CD4-positive, alpha-beta T cell treated with Interleukin-21 for 1 hour (primary cell): ENCODE data around the gene CDHR3.
"Not testable (repeated sequence)": the region's sequence is repeated elsewhere in the genome, so short reads cannot be mapped to it uniquely, and the experiment has no call there.

Experiments
- DNase-seq: peaks from one replicate; pipeline ENCODE4 v3.0.0-alpha.2; 2020

CDHR3 gene

DNA sequence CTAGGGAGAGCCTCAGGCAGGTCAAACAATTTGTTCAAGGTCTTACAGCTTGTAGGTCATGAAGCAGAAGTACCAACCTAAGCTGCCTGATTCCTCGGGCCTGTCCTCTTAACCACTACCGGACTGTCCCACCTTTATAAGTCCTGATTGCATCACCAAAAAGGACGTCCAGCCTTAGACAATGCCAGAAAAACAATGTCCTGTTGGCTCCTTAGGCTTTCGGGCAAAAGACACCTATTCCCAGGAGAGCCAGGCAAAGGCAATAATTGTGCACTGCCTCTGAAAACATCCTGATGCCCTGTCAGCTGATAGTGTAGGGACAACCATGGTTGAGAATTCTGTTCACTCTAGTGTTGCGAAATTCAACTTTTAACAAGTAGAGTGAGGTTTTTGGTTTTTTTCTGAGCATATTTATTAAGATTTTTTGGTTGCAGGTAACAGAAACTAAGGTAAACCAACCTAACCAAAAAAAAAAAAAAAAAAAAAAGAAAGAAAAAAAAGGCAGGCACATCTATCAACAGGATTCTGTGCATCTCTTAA is 40.5 kb downstream of the CDHR3 start:
- DNase-seq = no peak

DNA sequence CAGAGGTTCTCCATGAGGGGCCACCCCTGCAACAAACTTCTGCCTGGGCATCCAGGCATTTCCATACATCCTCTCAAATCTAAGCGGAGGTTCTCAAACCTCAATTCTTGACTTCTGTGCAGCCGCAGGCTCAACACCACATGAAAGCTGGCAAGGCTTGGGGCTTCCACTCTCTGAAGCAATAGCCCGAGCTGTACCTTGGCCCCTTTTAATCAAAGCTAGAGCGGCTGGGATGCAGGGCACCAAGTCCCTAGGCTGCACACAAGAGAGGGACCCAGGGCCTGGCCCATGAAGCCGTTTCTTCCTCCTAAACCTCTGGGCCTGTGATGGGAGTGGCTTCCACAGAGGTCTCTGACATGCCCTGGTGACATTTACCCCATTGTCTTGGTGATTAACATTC is 43.8 kb downstream of the CDHR3 start:
- no peak for DNase-seq

DNA sequence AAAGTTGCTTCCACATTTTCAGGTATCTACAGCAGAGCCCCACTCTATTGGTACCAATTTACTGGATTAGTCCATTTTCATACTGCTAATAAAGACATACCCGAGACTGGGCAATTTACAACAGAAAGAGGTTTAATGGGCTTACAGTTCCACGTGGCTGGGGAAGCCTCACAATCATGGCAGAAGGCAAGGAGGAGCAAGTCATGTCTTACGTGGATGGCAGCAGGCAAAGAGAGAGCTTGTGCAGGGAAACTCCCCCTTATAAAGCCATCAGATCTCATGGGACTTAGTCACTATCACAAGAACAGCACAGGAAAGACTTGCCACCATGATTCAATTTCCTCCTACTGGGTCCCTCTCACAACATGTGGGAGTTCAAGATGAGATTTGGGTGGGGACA is 44.7 kb downstream of the CDHR3 start:
- not testable (repeated sequence) for DNase-seq

DNA sequence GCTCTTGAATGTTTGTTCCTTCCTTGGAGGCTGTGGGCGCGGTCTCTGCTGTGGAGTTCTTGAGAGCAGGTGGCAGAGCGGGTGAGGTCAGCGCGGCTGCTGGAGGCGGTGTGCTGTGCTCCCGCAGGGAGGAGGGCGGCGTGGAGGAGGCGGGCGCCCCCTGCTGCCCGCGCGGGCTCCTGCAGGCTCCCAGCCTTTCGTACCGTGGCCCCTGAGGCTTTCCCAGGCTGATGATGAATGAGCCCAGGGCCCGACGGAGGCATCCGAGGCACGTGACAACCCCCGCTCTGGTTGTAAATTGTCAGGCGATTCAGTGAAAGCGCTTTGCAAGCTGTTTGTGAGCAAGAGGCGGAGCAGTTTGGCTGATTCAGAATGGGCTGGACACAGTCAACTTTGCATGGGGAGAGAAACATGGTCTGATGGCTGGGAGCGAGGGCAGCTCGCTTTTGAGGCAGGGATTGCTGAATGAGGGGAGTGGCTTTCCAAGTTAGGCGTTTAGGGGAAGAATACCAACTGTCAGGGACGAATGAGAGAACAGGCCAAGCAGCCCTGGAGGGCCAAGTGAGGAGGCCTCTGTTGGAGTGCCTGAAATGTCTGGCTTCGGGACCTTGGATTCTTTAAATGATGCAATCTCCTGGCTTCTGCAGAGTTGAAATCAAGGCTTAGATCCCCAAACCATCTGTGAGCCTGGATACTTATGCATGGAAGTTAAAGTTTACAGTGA is 46.6 kb downstream of the CDHR3 start:
- DNase-seq = peak; percentile 79

DNA sequence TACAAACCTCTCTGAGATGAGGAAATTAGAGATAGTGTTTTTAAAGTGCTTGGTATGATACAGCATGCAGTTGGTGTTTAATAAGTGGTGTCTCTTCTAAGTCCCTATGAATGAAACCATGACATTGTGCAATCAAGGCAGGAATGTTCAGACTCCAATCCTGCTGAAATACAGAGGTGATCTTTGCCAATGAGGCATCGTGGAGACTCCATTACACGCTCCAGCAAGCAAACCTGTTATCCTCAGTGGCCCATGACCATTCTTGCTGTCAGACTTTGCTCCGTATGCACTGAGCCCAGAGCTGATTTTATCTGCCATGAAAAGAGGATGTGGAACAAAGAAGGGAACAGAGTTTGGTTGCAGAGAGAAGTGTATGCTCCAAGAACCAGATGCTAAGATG is 47.3 kb downstream of the CDHR3 start:
- no peak for DNase-seq

DNA sequence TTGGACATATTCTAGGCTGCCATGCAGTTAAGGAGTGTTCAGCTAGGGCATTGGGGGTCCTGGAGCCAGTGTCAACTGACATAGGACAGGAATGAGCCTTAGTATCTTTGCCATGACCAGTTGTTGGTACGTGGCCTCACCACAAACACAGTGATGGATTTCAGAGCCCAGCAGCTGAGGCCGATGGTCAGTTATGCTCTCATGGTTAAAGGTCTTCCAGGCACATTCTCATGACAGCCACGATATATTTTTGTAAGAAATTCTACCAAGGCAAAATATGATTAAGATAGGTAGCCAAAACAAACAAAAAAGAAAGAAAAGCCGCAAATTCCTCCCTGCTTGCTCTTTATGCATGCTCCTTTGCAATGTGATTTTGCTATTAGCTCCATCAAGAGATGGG is 47.8 kb downstream of the CDHR3 start:
- DNase-seq = no peak

DNA sequence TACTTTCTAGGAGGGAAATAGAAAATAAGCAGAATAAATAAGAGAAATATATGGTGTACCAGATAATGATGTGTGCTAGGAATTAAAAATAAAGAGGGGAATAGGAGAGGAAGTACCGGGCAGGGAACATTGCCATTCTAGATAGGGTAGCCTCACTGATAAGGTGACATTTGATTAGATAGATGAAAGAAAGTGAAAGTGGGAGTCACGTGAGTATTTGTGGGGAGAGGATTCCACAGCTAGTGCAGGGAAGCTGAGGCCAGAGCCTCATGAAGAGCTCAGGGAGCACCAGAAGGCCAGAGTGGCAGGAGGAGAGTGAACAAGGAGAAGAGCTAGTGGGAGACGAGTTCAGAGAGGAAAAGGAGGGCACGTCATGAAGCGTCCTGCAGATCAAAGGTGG is 49.1 kb downstream of the CDHR3 start:
- no peak for DNase-seq

DNA sequence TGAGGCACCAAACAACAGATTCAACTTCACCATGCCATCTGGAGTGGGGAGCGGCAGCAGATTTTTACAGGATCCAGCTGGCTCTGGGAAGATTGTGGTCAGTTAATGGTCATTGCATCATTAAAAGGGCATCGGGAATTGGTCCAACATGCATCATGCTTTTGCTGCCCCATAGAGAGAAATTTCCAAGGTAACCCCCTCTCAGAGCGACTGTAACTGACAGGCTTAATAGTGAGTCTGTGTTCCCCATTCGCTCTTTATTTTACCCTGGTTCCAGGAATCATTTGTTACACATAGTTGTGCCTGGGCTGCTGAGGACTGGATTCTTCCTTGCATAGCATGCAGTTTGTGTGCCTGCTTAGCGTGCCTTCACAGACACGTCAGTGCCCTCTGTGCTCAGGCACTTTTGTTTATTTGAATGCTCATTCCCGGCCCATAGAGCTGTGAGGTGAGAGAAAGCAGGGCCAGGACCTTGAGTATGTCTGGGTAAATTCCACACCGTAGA is 49.9 kb downstream of the CDHR3 start:
- no peak for DNase-seq

DNA sequence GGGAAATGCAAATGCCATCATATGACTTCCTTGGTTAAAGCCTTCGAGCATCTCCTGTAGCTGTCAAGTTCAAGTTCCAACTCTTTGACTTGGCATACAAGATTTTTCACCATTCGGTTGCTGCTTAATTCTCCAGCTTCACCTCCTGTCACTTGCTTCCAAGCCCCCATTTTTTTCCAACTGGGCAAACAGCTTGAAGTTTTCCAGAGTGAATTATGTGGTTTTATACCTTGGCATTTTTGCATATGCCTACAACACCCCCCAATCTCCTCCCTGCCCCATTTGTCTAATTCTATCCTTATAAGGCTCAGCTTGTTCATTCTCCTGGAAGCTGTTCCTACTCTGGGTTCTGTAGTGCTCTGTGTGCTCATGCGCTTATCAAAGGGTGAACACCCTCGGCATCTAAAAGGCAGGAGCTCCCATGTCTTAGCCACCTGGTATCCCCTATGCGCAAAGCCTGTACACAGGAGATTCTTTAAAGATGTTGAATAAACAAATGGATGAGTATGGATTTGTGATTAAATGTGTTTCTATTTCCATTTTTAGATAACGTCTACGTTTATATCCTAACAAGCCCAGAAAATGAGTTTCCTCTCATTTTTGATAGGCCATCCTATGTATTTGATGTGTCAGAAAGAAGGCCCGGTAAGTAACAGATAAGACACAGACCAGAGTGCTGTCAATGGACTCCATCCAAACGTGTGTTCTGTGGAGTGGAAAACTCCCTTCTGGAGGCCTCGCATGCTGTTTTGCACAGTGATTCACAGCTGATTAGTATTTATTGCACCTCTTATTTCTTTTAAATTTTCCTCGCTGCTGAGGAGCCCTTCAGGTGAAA is 52.5 kb downstream of the CDHR3 start:
- no peak for DNase-seq

DNA sequence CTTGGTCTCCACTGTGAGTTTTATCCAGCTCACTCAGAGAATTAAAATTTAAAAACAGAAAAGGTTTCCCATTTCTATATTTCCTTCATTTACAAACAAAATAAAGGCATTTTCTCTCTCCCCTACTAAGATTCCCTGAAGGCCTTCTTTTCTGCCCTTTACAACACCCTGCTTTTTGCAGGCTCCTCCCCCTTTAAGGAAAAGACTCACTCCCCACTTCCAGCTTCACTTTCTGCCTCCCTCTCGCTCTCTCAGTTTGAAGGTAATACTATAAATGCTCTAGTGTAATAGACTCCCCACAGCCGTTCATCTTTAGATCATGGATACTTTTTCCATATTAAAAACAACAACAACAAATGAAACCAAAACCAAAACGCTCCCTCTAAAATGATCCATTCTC is 53.3 kb downstream of the CDHR3 start:
- DNase-seq = no peak

DNA sequence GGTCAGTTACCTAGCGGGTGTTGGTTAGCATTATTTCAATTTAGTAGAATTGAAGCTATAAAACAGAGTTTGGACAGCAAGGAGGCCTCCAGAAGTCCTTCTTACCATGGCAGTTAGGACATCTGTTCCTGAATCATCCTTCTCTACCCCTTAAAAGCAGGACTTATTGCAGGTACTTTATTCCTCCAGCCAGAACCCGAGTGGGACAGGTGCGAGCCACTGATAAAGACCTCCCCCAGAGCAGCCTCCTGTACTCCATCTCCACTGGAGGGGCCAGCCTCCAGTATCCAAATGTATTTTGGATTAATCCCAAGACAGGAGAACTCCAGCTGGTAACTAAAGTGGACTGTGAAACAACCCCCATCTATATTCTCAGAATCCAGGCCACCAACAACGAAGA is 54.6 kb downstream of the CDHR3 start:
- no peak for DNase-seq

DNA sequence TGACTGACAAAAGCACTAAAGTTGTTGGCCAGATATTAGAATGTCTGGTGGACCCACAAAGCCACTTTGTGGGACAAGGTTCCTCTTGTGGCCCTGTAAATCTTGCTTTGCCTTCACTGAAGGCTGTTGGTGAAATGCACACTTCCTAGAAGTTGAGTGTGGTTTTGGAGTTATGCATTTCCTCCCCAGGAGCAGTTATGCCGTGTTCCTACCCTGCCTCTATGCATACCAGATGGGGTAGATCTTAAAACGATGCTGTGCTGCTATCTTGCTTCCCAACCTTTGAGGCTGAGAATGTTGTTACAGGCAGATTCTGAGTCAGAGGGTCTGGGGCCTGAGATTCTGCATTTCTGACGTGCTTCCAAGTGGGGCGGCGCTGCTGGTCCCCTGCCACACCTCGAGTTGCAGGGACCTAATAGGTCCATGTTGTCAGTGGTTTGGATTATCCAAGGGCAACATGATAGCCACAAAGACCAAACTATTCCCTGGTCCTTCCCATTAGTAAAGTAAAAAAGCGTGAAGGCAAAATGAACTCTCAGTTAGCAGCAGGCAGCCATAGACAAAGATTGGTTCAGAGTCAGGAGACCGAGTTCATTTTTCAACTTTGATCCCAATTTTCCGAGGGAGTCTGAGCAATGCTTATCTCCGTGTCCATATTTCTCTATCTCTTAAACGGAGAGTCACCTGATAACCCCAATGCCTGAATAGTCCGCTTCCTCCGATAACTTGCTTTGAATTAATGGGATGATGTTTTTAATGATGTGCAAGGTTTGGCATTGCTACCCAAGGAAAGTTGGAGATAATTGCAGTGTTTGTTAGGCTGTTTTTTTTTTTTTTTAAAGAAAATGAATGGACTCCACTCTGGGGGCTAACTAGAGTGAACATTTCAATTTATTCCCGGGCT is 55.8 kb downstream of the CDHR3 start:
- no peak for DNase-seq

DNA sequence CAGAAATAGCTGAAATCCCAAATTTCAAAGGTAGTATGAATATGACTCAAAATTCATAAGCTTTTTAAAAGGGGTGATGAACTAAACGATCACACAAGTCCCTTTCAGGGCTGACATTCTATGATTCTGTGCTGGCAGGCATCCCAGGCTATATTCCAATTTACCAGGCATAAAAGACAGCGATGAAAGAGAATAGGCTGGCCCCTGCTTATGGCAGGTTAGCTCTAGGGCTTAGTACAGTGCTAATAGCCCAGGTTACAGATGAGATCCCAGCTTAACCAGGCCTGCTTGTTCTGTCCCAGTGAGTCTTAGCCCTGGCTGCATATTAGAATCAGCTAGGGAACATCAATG is 56.4 kb downstream of the CDHR3 start:
- DNase-seq = no peak

DNA sequence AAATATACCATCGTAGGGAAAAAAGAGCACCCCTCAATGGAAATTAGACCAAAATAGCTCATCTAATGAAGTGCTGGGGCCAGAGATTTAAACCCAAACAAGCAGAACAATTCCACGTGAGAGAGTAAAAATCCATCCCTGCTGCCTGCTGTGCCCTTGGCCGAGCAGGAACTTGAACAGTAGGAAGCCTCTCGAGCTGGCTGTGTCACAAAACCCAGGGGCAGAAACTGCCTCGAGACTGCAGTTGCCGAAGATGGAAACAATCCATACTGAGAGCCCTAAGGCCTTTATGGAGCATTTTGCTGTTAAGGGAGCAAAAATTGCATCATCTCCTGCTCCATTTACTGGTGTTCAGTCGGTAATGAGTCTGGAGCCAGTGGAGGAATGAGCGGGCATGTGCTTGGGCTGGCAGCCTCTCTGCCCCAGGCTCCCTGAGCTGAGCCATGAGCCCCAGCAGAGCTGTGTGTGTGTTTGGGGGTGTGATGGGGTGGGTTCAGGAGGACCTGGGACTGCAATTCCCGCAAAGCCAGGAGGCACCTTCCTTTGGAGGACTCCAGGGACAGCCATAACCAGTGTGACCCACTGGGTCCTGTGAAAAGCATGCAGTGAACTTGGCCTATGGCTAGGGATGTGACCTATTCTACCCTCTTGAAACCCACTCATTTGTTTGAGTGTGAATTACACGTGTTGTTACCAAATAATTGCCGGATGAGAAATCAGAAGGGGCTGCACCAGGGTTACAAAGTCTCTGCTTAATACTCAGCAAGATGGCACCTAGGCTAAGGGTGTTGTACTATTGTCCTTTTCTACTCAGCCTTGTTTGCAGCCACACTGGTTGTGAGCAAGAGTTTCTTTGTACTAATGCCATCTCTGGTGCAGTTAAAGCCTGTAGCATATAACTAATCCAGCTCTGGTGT is 58.3 kb downstream of the CDHR3 start:
- DNase-seq = no peak

DNA sequence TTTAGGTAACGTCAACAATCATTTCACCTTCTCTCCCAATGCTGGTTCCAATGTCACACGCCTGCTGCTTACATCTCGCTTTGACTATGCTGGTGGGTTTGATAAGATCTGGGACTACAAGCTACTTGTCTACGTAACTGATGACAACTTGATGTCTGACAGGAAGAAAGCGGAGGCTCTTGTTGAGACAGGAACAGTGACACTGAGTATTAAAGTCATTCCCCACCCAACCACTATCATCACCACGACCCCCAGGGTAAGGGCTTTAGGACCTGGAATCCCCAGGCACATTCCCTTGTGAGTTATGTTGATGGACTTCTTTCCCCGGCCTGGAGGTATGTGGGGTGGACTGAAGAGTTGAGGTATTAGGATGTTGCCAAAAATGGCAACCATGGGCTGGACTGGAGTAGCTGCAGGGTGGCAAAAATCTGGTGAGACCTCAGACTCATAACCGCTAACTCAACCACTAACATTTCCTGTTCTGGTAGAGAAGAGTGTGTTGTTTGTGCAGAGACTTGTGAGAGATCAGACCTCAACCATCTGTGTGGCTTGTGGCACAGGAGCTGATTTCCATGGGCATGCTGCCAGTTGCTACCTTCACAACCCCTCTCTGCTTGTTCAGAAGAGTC is 59.2 kb downstream of the CDHR3 start:
- peak; percentile 81 for DNase-seq

DNA sequence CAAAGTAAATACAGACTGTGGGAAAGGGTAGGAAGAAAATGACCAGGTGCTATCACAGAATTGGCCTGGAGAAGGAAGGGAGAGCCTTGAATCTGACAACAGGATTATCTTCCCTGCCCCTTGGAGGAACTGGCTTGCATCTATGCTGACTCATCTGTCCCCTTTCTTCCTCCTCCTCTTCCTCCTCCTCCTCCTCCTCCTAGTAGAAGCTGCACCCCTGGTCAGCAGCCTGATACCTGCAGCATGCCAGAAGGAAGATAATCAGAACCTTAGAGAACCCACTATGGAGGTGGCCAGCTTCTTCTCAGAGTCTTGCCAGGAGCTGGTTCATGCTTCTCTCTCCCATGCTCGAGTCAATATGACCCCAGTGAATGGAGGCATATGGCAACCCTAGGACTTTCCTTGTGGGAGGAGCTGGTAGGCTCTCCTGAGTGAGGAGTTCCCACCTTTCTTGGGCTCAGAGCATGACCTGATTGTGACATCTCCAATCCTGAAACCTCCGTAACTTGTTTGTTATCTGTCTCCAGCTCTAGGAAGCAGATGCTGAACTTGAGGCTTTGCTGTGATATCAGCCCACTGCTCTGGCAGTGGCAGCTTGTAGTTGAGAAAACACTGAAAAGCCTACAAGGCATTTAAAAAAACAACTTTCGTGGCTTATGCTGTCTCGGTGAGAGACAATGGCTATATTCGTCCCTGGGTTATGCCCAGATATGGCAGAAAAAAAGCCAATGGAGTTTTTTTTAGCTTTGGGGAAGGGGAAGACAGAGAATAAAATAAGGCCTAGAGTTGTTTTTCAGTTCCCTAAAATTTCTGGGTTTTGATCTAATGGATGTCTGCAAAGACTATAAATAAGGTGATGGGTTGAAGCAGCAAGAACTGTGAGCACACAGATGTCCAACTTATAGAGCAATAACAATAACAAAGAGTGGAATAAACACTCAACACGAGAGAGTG is 60.6 kb downstream of the CDHR3 start:
- no peak for DNase-seq

DNA sequence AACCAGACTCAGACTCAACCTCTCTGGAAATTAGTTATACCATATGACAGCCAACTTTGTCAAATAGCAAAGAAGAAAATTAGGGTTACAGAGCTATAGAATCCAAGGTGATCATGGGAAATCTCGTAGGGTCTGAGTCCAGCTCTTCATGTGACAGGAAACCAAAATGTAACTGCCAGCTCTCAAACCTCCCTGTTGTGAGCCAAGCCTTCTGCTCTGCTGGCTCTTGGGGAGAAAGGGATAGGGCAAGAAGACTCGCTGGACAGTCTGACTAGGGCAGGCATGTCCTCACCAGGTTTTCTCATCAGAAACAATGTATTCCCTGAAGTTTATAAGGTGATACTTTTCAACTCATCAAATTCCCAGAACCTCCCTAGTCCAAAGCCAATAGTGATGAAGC is 63.0 kb downstream of the CDHR3 start:
- DNase-seq = no peak

DNA sequence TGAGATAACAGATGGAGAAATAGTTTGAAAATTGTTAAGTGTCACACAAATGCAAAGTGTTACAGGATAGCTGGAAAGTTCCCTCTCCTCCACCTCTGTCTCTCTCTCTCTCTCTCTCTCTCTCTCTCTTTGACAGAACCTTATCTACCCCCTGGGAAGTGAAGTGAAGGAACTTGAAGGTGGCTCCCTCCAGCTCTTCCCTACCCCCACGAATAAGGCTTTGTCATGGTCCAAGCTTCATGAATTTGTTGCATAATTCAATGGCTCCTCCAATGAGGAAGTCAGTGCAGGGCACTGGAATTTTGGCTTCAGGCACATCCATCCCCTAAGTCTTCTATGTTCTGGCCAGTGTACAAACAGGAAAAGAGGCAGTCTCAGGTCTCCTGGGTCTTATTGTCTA is 66.4 kb downstream of the CDHR3 start:
- no peak for DNase-seq

DNA sequence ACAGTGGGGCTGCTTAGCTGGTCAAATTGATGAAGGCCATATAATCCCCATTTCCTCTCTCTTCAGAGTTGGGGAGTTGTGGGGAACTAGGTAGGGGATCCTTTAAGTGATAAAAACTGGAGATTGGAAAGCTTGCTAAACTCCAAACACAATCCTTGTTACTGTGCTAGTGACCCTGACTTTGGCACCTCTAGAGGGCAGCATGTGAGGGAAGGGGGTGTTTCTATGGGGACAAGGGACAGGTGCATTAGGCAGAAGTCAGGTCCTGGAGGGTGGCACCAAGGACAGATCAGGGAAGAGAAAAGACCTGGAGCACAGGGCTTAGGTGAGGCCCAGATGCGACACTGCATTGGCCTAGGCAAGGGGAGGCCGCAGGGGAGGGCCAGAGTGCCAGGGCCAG is 66.9 kb downstream of the CDHR3 start:
- DNase-seq = no peak
